NCI-H345 (cell line): ENCODE results near the gene CHN2.

Source experiments
- DNase-seq: peaks from one replicate; lab custom pipeline; 2025; lab: John Stamatoyannopoulos, UW

CHN2 gene

GRCh38 chr7:29432721-29433120 is 238.1 kb downstream of the CHN2 start:
- no peak for DNase-seq

GRCh38 chr7:29434380-29434768 is 239.8 kb downstream of the CHN2 start:
- no peak for DNase-seq

GRCh38 chr7:29435167-29435566 is 240.6 kb downstream of the CHN2 start:
- DNase-seq, result no peak

DNA sequence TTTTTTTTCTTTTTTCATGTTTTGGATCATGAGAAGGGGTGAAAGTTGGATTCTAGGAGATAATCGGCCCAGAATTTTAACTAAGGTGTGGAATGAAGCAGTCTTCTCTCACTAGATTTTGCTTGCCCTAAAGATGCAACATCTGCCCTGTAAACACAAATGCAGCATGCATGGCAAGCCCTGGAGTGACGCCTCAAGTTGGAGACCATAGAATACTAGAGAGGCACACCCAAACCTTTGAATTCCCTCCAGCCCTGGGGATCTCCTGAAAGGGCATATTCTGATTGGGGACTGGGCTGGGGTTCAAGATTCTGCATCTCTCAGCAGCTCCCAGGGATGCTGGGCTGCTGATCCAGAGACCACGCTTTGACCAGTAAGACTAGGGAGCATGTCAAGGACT is 241.3 kb downstream of the CHN2 start:
- no peak for DNase-seq

DNA sequence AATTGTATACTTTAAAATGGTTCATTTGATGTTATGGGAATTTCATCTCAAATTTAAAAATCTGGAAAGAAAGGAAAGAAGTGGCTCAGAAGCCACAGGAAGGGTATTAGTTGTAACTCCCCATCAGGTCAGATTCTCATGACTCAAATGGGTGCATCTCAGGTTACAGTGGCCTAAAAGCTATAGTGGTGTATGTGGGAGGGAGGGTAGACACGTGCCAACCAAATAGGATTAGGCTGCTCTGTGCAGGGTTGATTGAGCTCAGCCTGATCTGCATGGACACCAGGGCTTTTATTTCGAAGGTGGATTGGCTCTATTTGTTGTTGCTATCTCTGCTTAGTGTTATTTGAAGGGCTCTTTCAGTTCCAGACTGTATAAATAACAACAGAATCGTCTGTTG is 247.6 kb downstream of the CHN2 start:
- peak; percentile 80 for DNase-seq

DNA sequence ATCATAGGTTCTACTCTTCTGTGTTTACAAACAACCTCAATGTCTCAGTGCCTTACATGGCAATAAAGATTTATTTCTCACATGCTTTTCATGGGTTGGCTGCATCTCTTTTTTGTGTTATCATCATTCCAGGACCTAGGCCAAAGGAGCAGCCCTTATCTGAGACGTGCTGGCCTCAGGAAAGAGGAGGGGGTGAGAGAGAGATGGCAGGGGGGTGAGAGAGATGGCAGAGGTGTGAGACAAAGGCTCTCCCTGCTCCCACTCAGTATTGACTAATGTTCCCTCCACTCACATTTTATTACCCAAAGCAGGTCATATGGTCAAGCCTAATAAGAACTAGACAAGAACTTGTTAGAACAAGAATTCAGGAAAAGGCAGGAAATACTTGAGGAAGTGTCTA is 249.0 kb downstream of the CHN2 start:
- DNase-seq, result no peak

DNA sequence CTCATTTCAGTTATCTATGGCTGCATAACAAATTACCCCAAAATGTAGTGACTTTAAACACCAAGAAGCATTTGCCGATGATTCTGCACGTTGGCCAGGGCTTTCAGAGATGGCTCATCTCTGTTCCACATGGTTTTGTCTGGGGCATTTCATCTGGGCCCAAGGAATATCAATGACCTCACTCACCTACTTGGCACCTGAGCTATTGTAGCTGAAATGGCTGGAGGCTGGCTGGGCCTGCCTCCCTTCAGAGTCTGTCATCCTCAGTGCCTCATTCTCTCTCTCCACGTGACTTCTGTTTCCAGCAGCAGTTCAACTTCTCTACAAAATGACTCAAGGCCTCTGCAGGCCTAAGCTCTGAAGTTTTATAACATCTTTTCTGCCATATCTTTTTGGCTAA is 249.7 kb downstream of the CHN2 start:
- DNase-seq, result no peak

DNA sequence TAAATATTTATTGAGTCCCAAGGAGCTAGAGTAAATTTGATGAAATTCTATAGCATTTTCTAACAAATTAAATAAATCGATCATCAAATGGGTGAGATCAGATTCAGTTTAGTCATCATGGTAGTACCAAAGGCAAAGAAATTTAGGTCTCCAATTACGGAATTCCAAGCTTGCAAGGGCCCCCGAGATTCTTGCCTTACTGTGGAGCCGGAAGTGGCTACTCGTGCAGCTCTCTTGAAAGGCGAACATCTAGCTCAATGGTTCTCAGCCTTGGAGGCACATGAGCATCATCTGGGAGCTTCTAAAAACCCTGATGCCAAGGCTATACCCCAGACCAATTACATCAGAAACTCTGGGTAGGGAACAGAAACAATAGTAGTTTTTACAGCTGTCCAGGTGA is 251.2 kb downstream of the CHN2 start:
- DNase-seq, result no peak

GRCh38 chr7:29447828-29448227 is 253.3 kb downstream of the CHN2 start:
- no peak for DNase-seq

DNA sequence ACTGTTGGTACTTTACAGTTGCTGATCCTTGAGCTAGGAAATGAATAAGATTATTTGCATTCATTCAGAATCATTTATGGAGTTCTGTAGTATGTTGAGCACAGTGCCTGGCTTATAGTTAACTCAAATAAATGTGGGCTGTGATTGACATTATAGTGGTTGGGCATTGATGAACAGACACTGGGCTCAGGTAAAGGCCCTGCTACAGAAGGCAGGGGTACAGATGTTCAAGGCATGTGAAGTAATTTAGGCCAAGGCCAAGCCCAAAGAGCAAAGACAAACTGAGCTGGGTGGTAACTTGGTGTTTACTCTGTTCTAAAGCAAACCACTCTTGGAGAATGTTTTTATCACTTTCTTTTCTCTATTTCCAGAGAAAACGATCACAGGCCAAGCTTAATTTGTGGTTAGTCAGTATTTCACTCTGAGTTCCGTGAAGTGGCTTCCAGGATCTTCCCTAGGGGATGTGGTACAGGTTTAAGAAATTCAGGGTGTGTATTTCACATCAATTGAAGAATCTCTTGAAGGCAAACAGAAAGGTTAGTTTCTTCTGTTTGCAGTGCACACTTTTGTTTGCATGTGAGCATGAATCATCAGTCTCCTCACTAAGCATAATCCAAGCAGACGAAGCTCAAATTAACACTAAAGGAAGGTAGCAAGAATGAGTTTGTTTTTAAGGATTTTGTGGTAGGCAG is 255.1 kb downstream of the CHN2 start:
- no peak for DNase-seq

GRCh38 chr7:29453021-29453420 is 258.4 kb downstream of the CHN2 start:
- no peak for DNase-seq

DNA sequence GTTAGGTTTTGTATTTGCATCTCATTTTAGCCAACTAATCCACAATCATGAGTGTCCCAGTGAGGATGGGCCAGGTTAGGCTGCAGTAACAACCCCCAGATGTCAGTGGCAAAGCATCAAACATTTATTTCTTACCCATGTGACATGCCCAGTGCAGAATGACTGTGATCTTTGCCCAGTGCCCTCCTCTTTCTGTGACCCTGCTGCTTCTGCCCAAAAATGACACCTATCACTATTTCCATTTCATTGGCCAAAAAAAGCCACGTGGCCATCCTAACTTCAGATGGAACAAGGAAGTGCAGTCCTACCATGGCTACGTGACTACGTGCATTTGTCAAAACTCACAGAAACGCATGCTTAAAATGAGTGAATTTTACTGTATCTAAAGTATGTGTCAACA is 259.9 kb downstream of the CHN2 start:
- no peak for DNase-seq

GRCh38 chr7:29454899-29455451 is 260.4 kb downstream of the CHN2 start:
- DNase-seq, result no peak

DNA sequence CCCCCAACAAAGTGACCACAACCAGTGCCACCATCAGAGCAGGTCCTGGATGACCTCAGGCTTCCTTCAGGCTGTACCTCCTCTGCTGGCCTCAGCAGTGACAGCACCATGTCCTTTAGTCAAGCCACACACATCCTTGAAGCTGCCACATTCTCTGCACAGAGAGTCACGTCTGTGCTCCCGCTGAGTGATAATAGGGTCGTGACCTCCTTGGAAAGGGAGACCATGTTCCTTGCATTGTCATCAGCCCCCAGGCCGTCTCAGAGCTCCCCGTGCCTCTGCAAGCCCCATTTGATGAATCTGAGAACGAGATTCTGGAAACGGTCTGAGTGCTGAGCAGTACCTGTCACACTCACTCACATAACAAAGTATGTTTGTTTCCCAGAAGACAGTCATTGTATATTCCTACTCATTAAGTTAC is 262.6 kb downstream of the CHN2 start:
- no peak for DNase-seq

DNA sequence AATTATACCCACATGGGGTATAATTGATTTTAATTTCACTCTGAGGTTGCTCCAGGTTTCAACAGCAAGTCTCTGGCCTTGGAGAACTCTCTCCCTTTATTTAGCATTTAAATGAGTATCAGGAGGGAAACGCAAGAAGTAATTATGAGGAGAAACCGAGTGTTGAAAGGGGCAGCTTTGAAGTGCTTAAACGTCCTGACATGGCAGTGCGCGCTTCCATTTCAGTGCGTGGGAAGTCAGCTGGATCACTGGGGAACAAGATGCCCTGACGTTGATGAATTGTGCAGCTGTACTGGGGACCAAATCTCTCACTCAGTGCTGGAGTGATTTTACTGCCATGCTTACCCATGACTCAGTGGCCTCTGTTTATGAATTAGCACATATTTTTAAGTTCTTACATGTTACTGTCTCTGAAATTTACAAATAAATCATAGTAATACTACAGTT is 263.0 kb downstream of the CHN2 start:
- no peak for DNase-seq

DNA sequence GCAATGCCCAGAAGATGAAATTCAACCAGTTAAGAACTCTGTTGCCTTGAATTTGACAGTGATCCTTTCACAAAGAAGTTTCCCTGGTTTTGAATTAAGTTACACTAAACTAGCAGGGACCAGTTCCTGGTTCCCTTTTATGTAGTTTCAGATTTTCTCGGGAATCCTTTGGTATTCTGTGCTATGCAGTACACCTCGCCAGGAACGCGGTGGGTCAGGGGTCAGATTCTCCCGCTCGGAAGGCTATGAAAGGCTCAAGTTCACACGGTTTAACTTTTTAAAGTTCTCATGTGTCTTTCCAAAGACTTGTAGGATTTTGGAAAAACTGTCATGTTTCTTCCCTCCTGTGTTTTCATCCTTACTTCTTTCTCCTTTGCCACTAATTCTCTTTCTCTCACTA is 264.4 kb downstream of the CHN2 start:
- DNase-seq, result no peak

- no peak for DNase-seq
These were observed 265.0 kb downstream of the CHN2 start for GRCh38 chr7:29459589-29459988.

GRCh38 chr7:29461996-29462395 is 267.4 kb downstream of the CHN2 start:
- no peak for DNase-seq

GRCh38 chr7:29463504-29464158 is 269.1 kb downstream of the CHN2 start:
- DNase-seq, result no peak

GRCh38 chr7:29464753-29465152 is 270.2 kb downstream of the CHN2 start:
- DNase-seq, result no peak

GRCh38 chr7:29467193-29467926 is 272.8 kb downstream of the CHN2 start:
- DNase-seq, result no peak

DNA sequence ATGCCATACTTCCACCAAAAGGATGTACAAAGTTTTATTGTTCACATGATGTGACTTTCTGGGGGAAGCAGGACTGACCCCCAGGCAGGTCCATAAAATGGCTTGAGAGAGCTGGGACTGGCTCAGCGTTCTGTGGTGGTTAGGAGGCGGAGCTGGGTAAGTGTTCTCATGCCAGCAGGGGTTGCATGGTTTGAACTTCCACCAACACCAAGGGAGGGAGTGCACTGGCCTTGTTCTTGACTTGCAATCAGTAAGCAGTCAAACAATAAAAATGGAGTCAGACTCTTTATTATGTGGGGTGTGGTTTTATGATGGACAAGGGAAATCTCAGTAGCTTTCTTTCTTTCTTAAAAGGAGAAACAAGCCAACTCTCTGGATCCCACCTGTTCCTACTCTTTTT is 273.6 kb downstream of the CHN2 start:
- no peak for DNase-seq

- no peak for DNase-seq
These were observed 274.7 kb downstream of the CHN2 start for GRCh38 chr7:29469281-29469680.
